GM21619 (cell line): ENCODE results near the gene FN3KRP.

Experiments used
- ATAC-seq: cut with Tn5 transposase; IDR thresholded peaks from one replicate; pipeline ENCODE4 v1.9.1; 2021; ENCODE audit not compliant: unreplicated experiment

Gene FN3KRP

GRCh38 chr17:82687375-82687861 is 29.1 kb upstream of the FN3KRP start:
- no peak for ATAC-seq

- ATAC-seq: no peak
These were observed 28.6 kb upstream of the FN3KRP start for GRCh38 chr17:82687871-82688270.

GRCh38 chr17:82689077-82689476 is 27.4 kb upstream of the FN3KRP start:
- ATAC-seq: no peak

- ATAC-seq: no peak
These were observed 25.6 kb upstream of the FN3KRP start for GRCh38 chr17:82690786-82691489.

GRCh38 chr17:82691714-82692113 is 24.8 kb upstream of the FN3KRP start:
- ATAC-seq: no peak

GRCh38 chr17:82692268-82692667 is 24.2 kb upstream of the FN3KRP start:
- ATAC-seq: no peak

DNA sequence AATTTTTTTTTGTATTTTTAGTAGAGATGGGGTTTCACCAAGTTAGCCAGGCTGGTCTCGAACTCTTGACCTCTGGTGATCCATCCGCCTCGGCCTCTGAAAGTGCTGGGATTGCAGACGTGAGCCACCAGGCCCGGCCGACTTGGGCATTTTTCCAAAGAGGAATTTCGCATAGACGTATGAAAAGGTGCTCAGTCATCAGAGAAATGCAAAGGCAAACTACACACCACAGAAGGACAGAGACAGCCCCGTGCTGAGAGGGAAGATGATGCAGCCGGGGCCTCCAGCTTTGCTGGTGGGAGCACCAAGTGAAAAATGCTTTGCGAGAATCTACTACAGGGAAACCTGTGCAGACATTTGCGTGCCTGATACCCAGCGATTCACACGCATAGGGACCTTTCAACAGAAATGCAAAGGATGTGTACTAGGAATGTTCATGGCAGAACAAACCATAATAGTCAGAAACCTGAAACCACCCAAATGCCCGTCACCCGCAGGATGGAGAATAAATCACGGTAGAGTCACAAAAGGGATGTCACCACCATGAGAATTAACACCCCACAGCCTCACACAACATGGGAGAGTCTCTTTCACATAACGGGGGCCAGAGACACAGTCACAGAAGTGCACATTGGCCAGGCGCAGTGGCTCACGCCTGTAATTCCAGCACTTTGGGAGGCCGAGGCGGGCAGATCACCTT is 23.2 kb upstream of the FN3KRP start:
- no peak for ATAC-seq

DNA sequence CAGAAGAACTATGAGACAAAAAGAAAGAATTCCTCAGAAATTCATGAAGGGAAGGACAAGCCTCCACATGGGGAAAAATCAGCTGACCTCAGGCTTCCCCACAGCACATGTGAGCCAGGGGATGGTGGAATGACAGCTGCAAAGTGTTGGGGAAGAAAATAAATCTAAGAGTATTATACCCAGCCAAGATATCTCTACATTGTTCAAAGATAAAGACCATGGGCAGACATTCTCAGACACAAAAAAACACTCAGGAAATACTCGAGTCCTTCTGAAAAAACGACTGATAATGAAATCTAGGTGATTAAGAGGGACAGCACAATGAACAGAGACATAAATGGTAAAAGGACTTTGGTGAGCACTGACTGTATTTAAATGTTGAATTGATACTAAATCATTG is 21.9 kb upstream of the FN3KRP start:
- ATAC-seq: no peak

- no peak for ATAC-seq
These were observed 20.2 kb upstream of the FN3KRP start for GRCh38 chr17:82696259-82696658.

DNA sequence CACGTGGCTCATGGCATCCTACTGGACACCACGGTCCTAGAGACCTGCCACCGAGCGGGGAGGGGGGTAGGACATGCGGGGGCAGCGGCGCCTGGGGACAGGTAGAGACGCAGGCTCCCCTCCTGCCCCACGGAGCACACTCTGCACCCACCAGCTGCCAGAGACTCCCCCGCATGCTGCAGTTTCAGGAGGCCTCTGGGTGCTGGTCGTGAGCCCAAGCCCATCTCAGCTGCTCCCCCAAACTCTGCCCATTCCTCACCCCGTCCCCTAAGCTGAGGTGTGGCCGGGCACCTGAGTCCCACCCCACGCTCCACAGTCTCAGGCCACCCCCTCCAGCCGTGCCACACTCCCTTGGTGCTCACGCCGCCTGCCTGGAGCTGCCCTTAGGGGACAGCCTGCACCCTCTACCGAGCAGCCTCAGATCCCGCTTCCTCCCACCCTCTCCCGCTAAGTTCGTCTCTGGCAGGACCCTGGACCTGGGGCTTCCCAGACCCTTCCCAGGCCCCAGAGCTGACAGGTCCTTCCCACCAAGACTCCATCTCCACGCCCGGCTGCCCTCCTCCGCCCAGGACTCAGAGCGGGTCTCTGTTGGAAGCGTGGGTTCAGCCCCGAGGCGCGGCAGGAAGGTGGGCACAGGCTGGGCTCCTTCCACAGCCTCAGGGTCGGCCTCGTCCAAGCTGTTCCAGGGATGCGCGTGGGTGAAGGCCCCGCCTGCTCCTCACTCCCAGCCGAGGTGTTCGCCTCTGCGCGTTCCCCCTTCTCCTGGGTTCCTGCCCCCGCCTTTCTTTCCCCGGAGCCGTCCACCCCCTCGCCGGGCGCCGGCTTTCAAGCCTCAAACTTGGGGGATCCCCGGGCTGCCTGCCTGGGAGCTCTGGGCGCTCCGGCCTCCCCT is 19.3 kb upstream of the FN3KRP start:
- ATAC-seq: no peak

DNA sequence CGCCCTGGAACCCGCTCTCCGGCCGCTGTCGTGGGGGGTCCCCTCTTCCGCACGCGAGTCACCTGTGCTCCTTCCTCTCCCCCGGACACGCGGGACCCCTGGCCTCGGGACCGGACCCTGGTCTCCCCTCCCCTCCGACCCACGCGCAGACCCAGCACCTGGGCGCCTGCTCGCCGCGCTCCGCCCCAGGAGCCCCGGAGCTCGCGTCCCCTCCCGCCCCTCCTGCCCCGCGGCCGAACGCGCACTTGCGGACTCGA is 18.8 kb upstream of the FN3KRP start:
- no peak for ATAC-seq

DNA sequence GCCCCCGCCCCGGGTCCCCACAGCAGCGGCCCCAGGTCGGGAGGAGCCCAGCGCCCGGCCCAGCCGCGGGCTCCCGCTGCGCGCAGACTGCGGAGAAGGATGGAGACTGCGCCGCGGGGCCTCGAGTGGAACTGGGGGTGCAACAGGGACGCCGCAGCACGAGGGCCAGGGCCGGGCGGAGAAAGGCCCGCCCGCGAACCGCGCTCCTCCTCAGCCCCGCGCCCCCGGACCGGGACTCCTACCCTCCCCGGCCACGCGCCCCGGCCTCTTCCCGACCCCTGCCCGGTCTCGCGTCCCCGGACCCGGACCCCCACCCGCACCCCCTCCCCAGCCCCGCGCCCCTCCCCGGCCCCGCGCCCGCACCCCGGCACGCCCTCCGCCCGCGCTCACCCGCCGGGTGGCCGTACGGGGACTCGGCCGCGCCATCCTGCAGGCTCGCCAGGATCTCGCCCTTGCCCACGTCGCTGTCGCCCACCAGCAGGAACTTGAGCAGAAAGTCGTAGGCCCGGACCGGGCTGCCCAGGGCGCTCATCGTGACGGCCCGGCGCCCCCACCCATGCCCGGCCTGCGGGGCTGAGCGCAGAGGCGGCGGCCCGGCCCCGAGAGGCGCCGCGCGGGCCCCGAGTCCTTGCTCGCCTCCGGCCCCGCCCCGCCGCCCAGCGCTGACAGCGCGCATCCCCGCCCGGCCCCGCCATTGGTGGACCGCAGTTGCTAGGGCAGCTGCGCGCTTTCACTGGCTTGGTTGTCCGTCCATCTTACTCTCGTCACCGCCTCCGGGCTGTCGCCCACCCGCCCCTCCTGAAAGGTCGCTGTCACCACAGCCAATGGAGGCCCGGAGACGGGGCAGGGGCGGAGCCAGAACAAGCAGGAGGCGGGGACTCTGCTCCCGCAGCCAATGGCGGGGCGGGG is 18.2 kb upstream of the FN3KRP start, which contains the start of gene RAB40B:
RAB40B (minus strand) TSS at position 634 of the 909 bp plus-strand sequence; CDS start at position 532, 102 bp downstream.
- ATAC-seq: peak; percentile 96

DNA sequence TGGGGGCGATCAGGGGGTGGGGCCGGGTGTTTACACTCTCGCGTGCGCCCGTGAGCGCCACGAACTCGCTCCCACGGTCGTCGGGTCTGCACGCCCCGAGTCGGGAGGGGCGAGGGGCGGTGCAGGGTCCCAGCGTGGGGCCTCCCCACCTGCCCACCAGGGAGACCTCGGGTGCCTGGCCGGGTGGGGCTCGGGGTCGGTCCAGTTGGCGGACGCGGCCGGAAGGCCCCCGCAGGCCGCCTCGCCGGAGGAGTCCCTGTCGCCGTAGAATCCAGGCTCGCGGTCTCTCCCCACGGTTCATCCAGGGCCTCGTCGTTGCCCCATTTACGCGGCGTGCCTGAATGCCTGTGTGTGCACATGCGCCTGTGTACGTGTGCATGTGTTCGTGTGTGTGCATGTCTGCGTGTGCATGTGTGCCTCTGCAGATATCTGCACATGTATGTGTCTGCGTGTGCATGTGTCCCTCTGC is 17.5 kb upstream of the FN3KRP start:
- ATAC-seq: peak; percentile 19

DNA sequence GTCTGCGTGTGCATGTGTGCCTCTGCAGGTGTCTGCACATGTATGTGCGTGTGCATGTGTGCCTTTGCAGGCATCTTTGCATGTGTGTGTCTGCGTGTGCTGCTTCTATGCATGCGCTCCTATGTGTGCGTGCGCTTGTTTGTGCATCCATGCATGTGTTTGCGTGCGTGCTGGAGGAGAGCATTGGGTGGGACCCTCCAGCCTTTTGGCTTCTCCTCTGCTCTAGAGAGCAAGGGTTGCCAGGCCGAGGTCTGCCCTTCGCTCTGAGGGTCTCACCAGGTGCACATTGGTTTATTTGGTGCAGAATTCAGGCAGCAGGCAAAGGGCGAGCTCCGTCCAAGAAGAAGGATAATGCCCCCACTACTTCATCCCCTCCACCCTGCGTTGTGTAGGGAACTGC is 17.0 kb upstream of the FN3KRP start:
- ATAC-seq: no peak

DNA sequence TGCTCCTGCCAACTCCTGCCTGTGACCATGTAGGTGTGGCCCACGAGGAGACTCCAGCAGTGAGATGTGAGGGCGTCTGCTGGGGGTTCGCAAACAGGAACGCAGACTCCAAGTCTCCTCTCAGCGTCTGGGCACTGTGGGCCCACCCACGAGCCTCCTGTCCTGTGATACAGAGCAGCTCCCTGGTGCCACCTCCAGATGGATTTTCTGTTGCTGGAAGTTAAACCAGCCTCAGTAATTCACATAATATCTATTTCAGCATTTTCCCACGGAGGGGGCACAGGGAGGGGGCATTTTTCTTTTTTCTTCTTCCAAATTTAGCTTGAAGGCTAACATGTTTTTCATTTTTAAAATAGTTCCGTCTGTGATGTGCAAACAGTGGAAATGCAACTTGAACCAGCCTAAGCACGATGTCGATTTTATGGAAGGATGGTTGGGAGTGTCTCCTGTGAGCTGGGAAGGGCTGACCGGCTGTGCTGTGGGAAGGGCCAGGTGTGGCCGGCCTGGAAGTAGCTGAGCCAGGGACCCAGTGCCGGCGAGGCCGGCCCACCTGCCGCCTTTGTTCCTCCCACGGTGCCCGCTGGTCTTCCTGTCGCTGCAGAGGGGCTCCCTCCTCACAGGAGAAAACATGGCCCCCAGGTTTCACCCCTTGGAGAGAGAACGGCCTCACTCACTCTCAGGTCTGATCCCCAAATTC is 14.1 kb upstream of the FN3KRP start:
- ATAC-seq: no peak

DNA sequence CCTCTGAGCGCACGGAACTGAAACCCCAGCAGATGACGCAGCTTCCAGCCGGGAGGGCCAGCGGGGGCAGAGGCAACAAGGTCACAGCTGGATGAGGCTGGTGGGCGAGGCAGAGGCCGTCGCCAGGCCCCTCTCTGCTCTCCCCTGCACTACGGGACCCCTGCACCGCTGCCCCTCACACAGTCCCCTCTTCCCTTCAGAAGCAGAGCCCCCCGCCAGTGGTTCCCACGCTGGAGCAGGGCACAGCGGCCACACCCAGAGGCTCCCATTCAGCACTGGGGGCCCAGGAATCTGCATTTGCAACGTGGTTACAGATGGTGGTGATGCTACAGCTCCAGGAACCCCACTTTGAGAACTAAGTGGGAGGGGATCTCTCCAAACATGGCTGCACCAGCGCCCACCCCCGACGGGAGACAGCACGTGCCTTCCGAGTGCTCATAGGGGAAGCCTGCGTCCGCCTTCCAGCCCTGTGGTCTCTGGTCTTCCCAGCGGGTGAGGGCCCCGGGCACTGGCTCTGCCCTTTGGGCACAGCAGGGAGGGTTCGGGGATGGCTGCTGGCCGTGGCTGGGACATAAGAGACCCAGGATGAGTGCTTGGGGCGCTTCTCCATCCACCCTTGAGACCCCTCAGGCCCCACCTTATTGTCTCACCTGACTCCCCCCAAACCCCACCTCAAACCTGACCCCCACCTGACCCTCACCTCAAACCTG is 13.3 kb upstream of the FN3KRP start:
- ATAC-seq: no peak

GRCh38 chr17:82703935-82704865 is 12.3 kb upstream of the FN3KRP start:
- ATAC-seq: no peak

DNA sequence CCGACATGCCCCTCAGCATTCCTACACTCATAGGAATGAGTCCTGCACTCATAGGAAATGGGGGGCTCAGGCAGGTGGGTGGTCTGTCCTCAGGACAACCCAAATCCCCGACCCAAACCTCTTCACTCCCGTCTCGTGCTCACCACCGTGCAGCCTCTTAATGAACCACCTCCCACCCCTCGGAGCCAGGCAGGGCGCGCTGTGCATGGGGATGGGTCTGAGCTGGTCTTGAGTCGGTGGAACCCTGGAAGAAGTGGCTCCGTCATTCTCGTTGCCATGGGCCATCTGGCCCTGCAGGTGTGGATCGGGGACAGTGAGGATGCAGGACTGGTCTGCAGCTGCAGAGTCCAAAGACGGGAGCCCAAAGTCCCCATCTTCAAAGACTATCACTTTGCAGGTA is 11.6 kb upstream of the FN3KRP start:
- ATAC-seq: no peak
